CD8-positive, alpha-beta memory T cell (primary cell): ENCODE measurements around the gene FADS2. TPM values are rescaled to one million over a fixed set of nuclear protein-coding genes. Genes with fewer than 3 reads are reported as not detected.

Experiments used
- CTCF ChIA-PET: fragments of 350-600 bp; sonication (Branson Sonifier 250); formaldehyde crosslinking; loops from one replicate; lab custom pipeline; 2021; ENCODE audit warnings: antibody characterized with exemption; lab: Charles Lee
- POLR2A ChIA-PET: fragments of 350-600 bp; sonication (Branson Sonifier 250); formaldehyde crosslinking; loops from one replicate; lab custom pipeline; 2021; ENCODE audit warnings: antibody characterized with exemption; lab: Charles Lee
- DNase-seq, 5 donors: peaks; one replicate each; pipeline versions ENCODE4 v3.0.0 to v3.0.0-alpha.2; 2020 to 2022; ENCODE audit warnings: mixed read lengths in 1 of 5
- H3K27ac ChIP-seq: one replicate; pipeline ENCODE4 v1.7.0; 2013; ENCODE audit warnings: low read depth, mild to moderate bottlenecking, low read length, moderate library complexity
- H3K27me3 ChIP-seq: 2 replicates; pipeline ENCODE4 v1.7.0; 2013; ENCODE audit warnings: low read length, mild to moderate bottlenecking; ENCODE audit not compliant: insufficient read depth, poor library complexity, severe bottlenecking
- H3K36me3 ChIP-seq: 2 replicates; pipeline ENCODE4 v1.7.0; 2013; ENCODE audit warnings: mild to moderate bottlenecking, low read length, moderate library complexity; ENCODE audit not compliant: insufficient read depth
- H3K4me1 ChIP-seq: 2 replicates; pipeline ENCODE4 v1.7.0; 2013; ENCODE audit warnings: mild to moderate bottlenecking, low read length, moderate library complexity; ENCODE audit not compliant: insufficient read depth
- H3K4me3 ChIP-seq: 2 replicates; pipeline ENCODE4 v1.7.0; 2013; ENCODE audit warnings: mild to moderate bottlenecking, low read length
- H3K9me3 ChIP-seq: 2 replicates; pipeline ENCODE4 v1.7.0; 2013; ENCODE audit warnings: mild to moderate bottlenecking, low read length
- H3K27ac Mint-ChIP-seq, 8 donors: one replicate each; pipeline ENCODE4 v1.8.0; 2020 to 2021; ENCODE audit warnings: mixed read lengths in 8 of 8, mild to moderate bottlenecking in 6 of 8, inconsistent platforms in 3 of 8, moderate library complexity in 3 of 8
- H3K27me3 Mint-ChIP-seq, 2 donors: one replicate each; pipeline ENCODE4 v1.8.0; 2020 to 2021; ENCODE audit warnings: mixed read lengths in 2 of 2, mild to moderate bottlenecking in 1 of 2, moderate library complexity in 1 of 2
- H3K36me3 Mint-ChIP-seq, 3 donors: one replicate each; pipeline ENCODE4 v1.8.0; 2020 to 2021; ENCODE audit warnings: mixed read lengths in 3 of 3, inconsistent platforms in 1 of 3, mild to moderate bottlenecking in 1 of 3
- H3K4me1 Mint-ChIP-seq, 3 donors: one replicate each; pipeline ENCODE4 v1.8.0; 2020 to 2021; ENCODE audit warnings: mixed read lengths in 3 of 3, inconsistent platforms in 1 of 3, mild to moderate bottlenecking in 1 of 3
- H3K4me3 Mint-ChIP-seq, 7 donors: one replicate each; pipeline ENCODE4 v1.8.0; 2020 to 2021; ENCODE audit warnings: mixed read lengths in 7 of 7, mild to moderate bottlenecking in 6 of 7, moderate library complexity in 4 of 7, inconsistent platforms in 2 of 7
- H3K9me3 Mint-ChIP-seq, 5 donors: one replicate each; pipeline ENCODE4 v1.8.0; 2020 to 2022; ENCODE audit warnings: mixed read lengths in 5 of 5, mild to moderate bottlenecking in 3 of 5, moderate library complexity in 2 of 5, inconsistent platforms in 1 of 5
- polyA plus RNA-seq: library from polyadenylated mRNA; unstranded; fragments of 300-500 nt; fragmentation: Illumina TruSeq; gene quantifications from one replicate; pipeline ENCODE4 v1.2.3, GENCODE V29; 2021
- total RNA-seq, 2 experiments: library from RNA; stranded (reverse); gene quantifications; one replicate each; pipeline ENCODE4 v1.2.3, GENCODE V29; 2021

FADS2 gene
- total and polyA plus RNA-seq, 3 experiments from 2014 or later = 0.98 to 10.0 (median 7.2) TPM

DNA sequence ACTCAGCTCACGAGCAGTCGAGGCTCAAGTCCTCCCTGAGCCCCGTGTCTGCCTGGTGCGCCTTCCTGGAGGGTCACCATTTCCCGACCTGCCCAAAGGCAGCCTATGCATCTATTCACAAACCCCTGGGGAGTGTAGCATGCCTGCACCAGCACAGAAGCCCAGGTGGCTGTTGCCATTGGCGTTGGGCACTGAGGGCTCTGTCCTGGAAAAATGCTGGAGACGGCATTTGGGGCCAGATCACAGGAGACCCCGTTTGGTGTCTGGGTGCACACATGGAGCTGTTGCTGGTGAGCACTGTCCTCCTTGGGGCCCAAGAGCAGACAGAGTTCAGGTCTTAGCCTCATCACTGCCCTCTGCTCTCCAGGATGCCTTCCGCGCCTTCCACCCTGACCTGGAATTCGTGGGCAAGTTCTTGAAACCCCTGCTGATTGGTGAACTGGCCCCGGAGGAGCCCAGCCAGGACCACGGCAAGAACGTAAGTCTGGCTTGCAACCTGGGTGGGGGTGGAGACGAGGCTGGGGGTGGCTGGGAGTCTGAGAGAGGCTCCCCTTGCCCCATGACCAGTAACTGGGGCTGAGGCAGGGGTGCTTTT, 9.4 kb downstream of the FADS2 start:
- CTCF ChIA-PET = interaction anchor here (0.8 kb wide), 1 partner anchor 61 kb away, joined by 3 read pairs; no protein-coding TSS in a partner anchor
- H3K27ac Mint-ChIP-seq = no peak overlapping the region

DNA sequence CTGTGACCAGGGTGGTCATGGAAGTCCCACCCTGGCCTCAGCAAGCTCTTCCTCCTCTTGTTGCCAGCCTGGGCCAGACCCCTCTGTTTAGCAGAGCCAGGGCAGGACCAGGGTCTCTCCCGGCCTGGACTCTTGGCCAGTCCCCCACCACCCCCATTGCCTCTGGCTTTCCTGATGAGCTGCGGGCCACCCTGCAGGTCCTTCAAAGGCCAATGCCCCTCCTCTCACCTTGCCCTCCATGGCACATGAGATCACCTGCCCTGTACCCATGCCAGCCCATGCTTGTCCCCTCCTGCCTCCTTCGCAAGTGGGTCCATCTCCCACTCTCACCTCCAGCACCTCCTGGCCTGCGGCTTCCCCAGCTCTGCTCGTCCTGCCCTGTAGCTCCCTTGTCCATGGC, 10.4 kb downstream of the FADS2 start:
- H3K36me3 Mint-ChIP-seq = peaks cover 0 to 5% (median 0%) of the 10 kb centered on the region in 3 donors
- H3K4me3 ChIP-seq = no peak overlapping the region
- CTCF ChIA-PET = interaction anchor here (1.3 kb wide), 1 partner anchor 60 kb away, joined by 3 read pairs; no protein-coding TSS in a partner anchor
- peaks cover 1% of the 10 kb centered on the region in 2 donors for H3K27me3 Mint-ChIP-seq
- no peak overlapping the region for H3K27ac Mint-ChIP-seq
- no peak overlapping the region for H3K4me3 Mint-ChIP-seq
- H3K4me1 ChIP-seq = peaks cover 20% of the 10 kb centered on the region
- POLR2A ChIA-PET = no interaction called here
- H3K4me1 Mint-ChIP-seq = peaks cover 18 to 23% (median 21%) of the 10 kb centered on the region in 3 donors
- no peaks in the 10 kb centered on the region for H3K9me3 ChIP-seq
- H3K36me3 ChIP-seq = no peaks in the 10 kb centered on the region
- H3K27ac ChIP-seq = no peak overlapping the region
- DNase-seq = no peak
- no peaks in the 10 kb centered on the region for H3K27me3 ChIP-seq
- H3K9me3 Mint-ChIP-seq = no peaks in the 10 kb centered on the region

More for the DNA sequence above, 9.4 kb downstream of the FADS2 start:
- Histone ChIP-seq H3K36me3 (no peaks in the 10 kb centered on the region), H3K9me3 (no peaks in the 10 kb centered on the region), H3K4me1 (peaks cover 23% of the 10 kb centered on the region), H3K27ac (no peak overlapping the region), H3K4me3 (no peak overlapping the region), H3K27me3 (no peaks in the 10 kb centered on the region)
- POLR2A ChIA-PET = no interaction called here
- peaks cover 18 to 31% (median 26%) of the 10 kb centered on the region in 3 donors for H3K4me1 Mint-ChIP-seq
- H3K27me3 Mint-ChIP-seq = peaks cover 1 to 3% of the 10 kb centered on the region in 2 donors
- peaks cover 0 to 5% (median 0%) of the 10 kb centered on the region in 3 donors for H3K36me3 Mint-ChIP-seq
- no peak for DNase-seq
- no peaks in the 10 kb centered on the region for H3K9me3 Mint-ChIP-seq
- peak overlapping the region in 1 of 7 donors; percentile 13 for H3K4me3 Mint-ChIP-seq

DNA sequence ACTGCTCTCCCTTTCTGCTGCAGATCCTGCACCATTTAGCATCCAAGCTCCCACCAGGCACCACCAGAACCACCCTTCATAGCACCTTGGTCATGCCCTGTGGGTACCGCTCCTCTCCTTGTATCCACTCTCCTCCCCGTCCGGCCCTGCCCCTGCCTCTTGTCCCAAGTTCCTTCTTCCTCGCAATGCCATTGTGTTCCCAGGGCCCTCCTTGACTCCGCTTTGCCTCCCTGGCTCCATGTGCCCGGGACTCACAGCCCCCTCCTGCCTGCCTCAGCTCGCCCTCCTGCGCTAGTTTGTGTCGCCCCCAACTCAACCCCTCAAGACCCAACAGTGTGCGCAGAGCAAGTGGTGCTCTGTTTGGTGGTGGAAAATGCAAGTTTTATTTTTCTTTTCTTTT, 10.8 kb downstream of the FADS2 start:
- POLR2A ChIA-PET = no interaction called here
- Mint-ChIP-seq H3K27ac (no peak overlapping the region), H3K27me3 (peaks cover 0 to 1% of the 10 kb centered on the region in 2 donors)

DNA sequence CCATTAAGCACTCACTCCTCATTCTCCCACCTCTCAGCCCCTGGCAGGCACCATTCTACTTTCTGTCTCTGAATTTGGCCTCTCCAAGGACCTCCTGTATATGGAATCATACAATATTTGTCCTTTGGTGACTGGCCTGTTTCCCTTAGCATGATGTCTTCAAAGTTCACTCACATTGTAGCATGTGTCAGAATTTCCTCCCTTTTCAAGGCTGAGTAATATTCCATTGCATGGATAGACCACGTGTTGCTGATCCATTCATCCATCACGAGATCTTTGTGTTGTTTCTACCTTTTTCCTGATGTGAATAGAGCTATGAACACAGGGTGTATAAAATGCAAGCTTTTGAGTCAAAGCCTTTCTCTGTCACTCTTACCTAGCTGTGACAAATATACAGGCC, 11.6 kb downstream of the FADS2 start:
- CTCF ChIA-PET = no interaction called here
- Histone ChIP-seq H3K27me3 (no peaks in the 10 kb centered on the region), H3K4me1 (peaks cover 8% of the 10 kb centered on the region), H3K27ac (no peak overlapping the region), H3K36me3 (no peaks in the 10 kb centered on the region), H3K9me3 (no peaks in the 10 kb centered on the region), H3K4me3 (no peak overlapping the region)
- H3K27ac Mint-ChIP-seq = no peak overlapping the region
- no peaks in the 10 kb centered on the region for H3K9me3 Mint-ChIP-seq
- no peak for DNase-seq
- peaks cover 0 to 1% of the 10 kb centered on the region in 2 donors for H3K27me3 Mint-ChIP-seq
- peaks cover 0 to 5% (median 0%) of the 10 kb centered on the region in 3 donors for H3K36me3 Mint-ChIP-seq
- H3K4me1 Mint-ChIP-seq = peaks cover 6 to 11% (median 10%) of the 10 kb centered on the region in 3 donors
- H3K4me3 Mint-ChIP-seq = no peak overlapping the region
- POLR2A ChIA-PET = no interaction called here

More for the DNA sequence above, 10.8 kb downstream of the FADS2 start:
- Histone ChIP-seq H3K4me1 (peaks cover 16% of the 10 kb centered on the region), H3K27ac (no peak overlapping the region), H3K4me3 (no peak overlapping the region), H3K27me3 (no peaks in the 10 kb centered on the region), H3K36me3 (no peaks in the 10 kb centered on the region), H3K9me3 (no peaks in the 10 kb centered on the region)
- no peak for DNase-seq
- Mint-ChIP-seq H3K36me3 (peaks cover 0 to 5% (median 0%) of the 10 kb centered on the region in 3 donors), H3K4me1 (peaks cover 14 to 19% (median 17%) of the 10 kb centered on the region in 3 donors), H3K9me3 (no peaks in the 10 kb centered on the region), H3K4me3 (no peak overlapping the region)
- CTCF ChIA-PET = interaction anchor here (1.3 kb wide), 1 partner anchor 59 kb away, joined by 3 read pairs; no protein-coding TSS in a partner anchor

DNA sequence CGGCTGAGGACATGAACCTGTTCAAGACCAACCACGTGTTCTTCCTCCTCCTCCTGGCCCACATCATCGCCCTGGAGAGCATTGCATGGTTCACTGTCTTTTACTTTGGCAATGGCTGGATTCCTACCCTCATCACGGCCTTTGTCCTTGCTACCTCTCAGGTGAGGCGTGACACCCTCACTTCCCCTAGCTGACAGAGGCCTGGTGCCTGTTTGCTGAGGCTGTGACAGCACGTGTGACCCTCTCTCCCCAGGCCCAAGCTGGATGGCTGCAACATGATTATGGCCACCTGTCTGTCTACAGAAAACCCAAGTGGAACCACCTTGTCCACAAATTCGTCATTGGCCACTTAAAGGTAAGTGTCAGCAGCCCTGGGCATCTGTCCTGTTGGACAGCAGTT, 12.3 kb downstream of the FADS2 start:
- Mint-ChIP-seq H3K4me1 (peaks cover 4 to 6% (median 5%) of the 10 kb centered on the region in 3 donors), H3K4me3 (peak overlapping the region in 1 of 7 donors; percentile 44), H3K27ac (peak overlapping the region in 1 of 8 donors; percentile 72), H3K36me3 (peaks cover 0 to 5% (median 0%) of the 10 kb centered on the region in 3 donors), H3K9me3 (no peaks in the 10 kb centered on the region), H3K27me3 (peaks cover 0 to 1% of the 10 kb centered on the region in 2 donors)
- Histone ChIP-seq H3K27ac (no peak overlapping the region), H3K4me3 (no peak overlapping the region), H3K36me3 (no peaks in the 10 kb centered on the region), H3K9me3 (no peaks in the 10 kb centered on the region), H3K27me3 (no peaks in the 10 kb centered on the region), H3K4me1 (peaks cover 2% of the 10 kb centered on the region)
- ChIA-PET CTCF (no interaction called here), POLR2A (no interaction called here)
- no peak for DNase-seq

DNA sequence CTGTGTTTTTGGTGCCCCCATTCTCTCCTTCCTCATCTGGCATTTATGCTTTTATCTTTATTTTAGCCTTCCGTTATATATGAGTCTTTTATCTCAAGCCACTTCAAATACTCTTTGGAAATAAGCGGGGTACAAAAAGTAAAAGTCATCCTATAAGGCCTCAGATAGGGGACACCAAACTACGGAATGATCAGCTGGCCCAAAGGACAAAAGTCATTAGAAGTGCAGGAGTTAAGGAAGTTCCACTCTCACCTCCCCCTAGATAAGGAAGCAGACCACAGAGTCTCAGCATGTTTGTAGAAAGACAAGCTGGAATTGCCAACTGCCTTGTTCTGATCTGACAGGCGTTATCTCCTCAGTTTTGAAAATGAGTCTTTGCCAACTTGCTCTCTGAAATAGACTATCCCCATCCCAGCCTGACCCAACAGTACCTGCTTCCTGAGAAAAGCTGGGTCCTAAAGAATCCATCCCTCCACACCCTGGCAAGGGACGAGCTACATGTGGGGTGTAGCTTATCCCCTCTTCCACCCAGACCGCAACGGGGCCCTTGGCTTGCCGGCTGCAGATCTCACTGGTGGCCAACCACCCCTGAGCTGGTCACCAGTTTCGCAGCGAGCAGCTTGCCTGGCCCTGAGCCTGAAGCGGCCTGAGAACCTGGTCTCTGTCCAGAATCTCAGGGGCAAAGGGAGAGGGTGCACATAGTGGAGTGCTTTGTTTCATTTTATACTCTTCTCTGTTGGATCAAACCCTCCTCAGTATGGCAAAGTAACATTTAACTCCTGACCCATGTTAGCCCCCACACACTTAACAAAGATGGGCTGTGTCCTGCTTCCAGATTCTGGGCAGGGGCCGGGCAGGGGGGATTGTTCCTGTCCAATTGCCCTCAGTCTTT, 13.8 kb downstream of the FADS2 start:
- Histone ChIP-seq H3K36me3 (no peaks in the 10 kb centered on the region), H3K4me1 (no peaks in the 10 kb centered on the region), H3K27ac (peak overlapping the region; percentile 73), H3K4me3 (no peak overlapping the region), H3K27me3 (no peaks in the 10 kb centered on the region), H3K9me3 (no peaks in the 10 kb centered on the region)
- ChIA-PET CTCF (no interaction called here), POLR2A (no interaction called here)
- Mint-ChIP-seq H3K4me1 (no peaks in the 10 kb centered on the region), H3K4me3 (no peak overlapping the region), H3K36me3 (peaks cover 0 to 7% (median 0%) of the 10 kb centered on the region in 3 donors), H3K27me3 (no peaks in the 10 kb centered on the region), H3K27ac (no peak overlapping the region), H3K9me3 (no peaks in the 10 kb centered on the region)
- no peak for DNase-seq

DNA sequence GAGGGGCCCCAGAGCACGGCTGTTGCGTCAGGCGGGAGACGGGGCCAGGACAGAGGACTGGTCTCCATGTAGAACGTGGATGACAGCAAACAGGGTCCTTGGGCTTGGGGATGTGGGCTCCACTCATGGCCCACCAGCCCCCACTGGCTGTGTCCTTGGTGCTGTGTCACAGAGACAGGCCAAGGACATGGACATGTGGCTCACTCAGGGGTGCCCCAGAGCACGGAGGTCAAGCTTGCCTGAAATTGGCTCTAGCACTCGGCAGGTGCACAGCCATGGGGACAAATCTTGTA, 14.4 kb downstream of the FADS2 start:
- Histone ChIP-seq H3K27me3 (no peaks in the 10 kb centered on the region), H3K27ac (peak overlapping the region; percentile 73), H3K4me3 (no peak overlapping the region), H3K9me3 (no peaks in the 10 kb centered on the region), H3K36me3 (no peaks in the 10 kb centered on the region), H3K4me1 (no peaks in the 10 kb centered on the region)
- H3K36me3 Mint-ChIP-seq = peaks cover 0 to 8% (median 0%) of the 10 kb centered on the region in 3 donors
- no peaks in the 10 kb centered on the region for H3K4me1 Mint-ChIP-seq
- CTCF ChIA-PET = no interaction called here
- no peaks in the 10 kb centered on the region for H3K9me3 Mint-ChIP-seq
- POLR2A ChIA-PET = no interaction called here
- DNase-seq = no peak
- no peak overlapping the region for H3K27ac Mint-ChIP-seq
- no peaks in the 10 kb centered on the region for H3K27me3 Mint-ChIP-seq
- H3K4me3 Mint-ChIP-seq = no peak overlapping the region
